H1 (cell line): Measurements from ENCODE around the gene IGFL3. TPM values are rescaled to one million over a fixed set of nuclear protein-coding genes. Genes with fewer than 3 reads are reported as not detected.

Experiments
- CTCF ChIA-PET: fragments of 300-600 bp; sonication (Branson Sonifier 250); formaldehyde crosslinking; loops from one replicate; lab custom pipeline; 2021; ENCODE audit not compliant: partially characterized antibody; lab: Charles Lee
- POLR2A ChIA-PET: fragments of 300-600 bp; sonication (Branson Sonifier 250); formaldehyde crosslinking; loops from one replicate; lab custom pipeline; 2021; ENCODE audit warnings: inconsistent platforms; ENCODE audit not compliant: partially characterized antibody; lab: Charles Lee
- DNase-seq, 2 experiments: peaks; one replicate each; pipeline versions ENCODE4 v3.0.0 to v3.0.0-alpha.2; 2010 to 2022; ENCODE audit warnings: low spot score in 2 of 2, low read depth in 1 of 2, mixed read lengths in 1 of 2
- FAIRE-seq: peaks from 2 replicates; lab custom pipeline; 2011; peaks lifted over from hg19 to GRCh38; lab: Jason Lieb, UNC
- H2AFZ ChIP-seq: 2 replicates; pipeline ENCODE4 v1.8.1; 2012; ENCODE audit warnings: low read length, inconsistent platforms
- H2AK5ac ChIP-seq: 2 replicates; pipeline ENCODE4 v1.6.1; 2013; ENCODE audit warnings: low read depth, low read length
- H2BK120ac ChIP-seq: replicated peaks from 2 replicates; pipeline ENCODE3; 2013; ENCODE audit warnings: low read depth, low read length, inconsistent platforms
- H2BK12ac ChIP-seq: 2 replicates; pipeline ENCODE4 v1.6.1; 2013; ENCODE audit warnings: low read depth, low read length
- H2BK15ac ChIP-seq: 2 replicates; pipeline ENCODE4 v1.6.1; 2013; ENCODE audit warnings: low read length
- H2BK20ac ChIP-seq: 2 replicates; pipeline ENCODE4 v1.6.1; 2013; ENCODE audit warnings: low read length
- H2BK5ac ChIP-seq: 2 replicates; pipeline ENCODE4 v1.6.1; 2013; ENCODE audit warnings: low read depth, low read length
- H3K14ac ChIP-seq: 2 replicates; pipeline ENCODE4 v1.6.1; 2013; ENCODE audit warnings: inconsistent platforms; ENCODE audit not compliant: insufficient read length
- H3K18ac ChIP-seq: 2 replicates; pipeline ENCODE4 v1.6.1; 2013; ENCODE audit warnings: low read length; ENCODE audit errors: extremely low read depth
- H3K23ac ChIP-seq: 2 replicates; pipeline ENCODE4 v1.6.1; 2013; ENCODE audit warnings: inconsistent platforms; ENCODE audit not compliant: insufficient read length
- H3K23me2 ChIP-seq: 2 replicates; pipeline ENCODE4 v1.6.1; 2013; ENCODE audit warnings: low read depth, low read length
- H3K27ac ChIP-seq: 2 replicates; pipeline ENCODE4 v1.6.1; 2011; ENCODE audit warnings: low read depth, low read length, inconsistent platforms
- H3K27me3 ChIP-seq, 4 experiments: replicated peaks in 1 of 4; 1 replicate in 1 of 4; 2 replicates in 3 of 4; pipeline versions ENCODE4 v1.6.1 to v1.8.1; 2011 to 2013; ENCODE audit warnings: low read length in 3 of 4, mild to moderate bottlenecking in 3 of 4, inconsistent platforms in 2 of 4, mixed read lengths in 2 of 4, moderate library complexity in 1 of 4; ENCODE audit not compliant: control insufficient read depth in 3 of 4, insufficient read depth in 3 of 4; ENCODE audit errors: extremely low read depth in 1 of 4
- H3K36me3 ChIP-seq, 4 experiments: 2 replicates each; pipeline versions ENCODE4 v1.6.1 to v1.8.1; 2011 to 2013; ENCODE audit warnings: mild to moderate bottlenecking in 4 of 4, low read length in 3 of 4, moderate library complexity in 2 of 4, control low read depth in 1 of 4, inconsistent platforms in 1 of 4; ENCODE audit not compliant: insufficient read depth in 4 of 4, control insufficient read depth in 2 of 4
- H3K4ac ChIP-seq: replicated peaks from 2 replicates; pipeline ENCODE3; 2013; ENCODE audit warnings: low read length, low read depth, mixed read lengths, inconsistent platforms; ENCODE audit not compliant: insufficient read length
- H3K4me1 ChIP-seq, 4 experiments: replicated peaks in 1 of 4; 1 replicate in 1 of 4; 2 replicates in 3 of 4; pipeline versions ENCODE4 v1.6.1 to v1.8.1; 2011 to 2013; ENCODE audit warnings: low read length in 3 of 4, inconsistent platforms in 2 of 4, mixed read lengths in 1 of 4; ENCODE audit not compliant: insufficient read depth in 4 of 4, control insufficient read depth in 3 of 4
- H3K4me2 ChIP-seq, 2 experiments: 2 replicates each; pipeline versions ENCODE4 v1.6.1 to v1.8.1; 2011 to 2013; ENCODE audit warnings: low read depth in 2 of 2, low read length in 2 of 2, control low read depth in 1 of 2, inconsistent platforms in 1 of 2, mild to moderate bottlenecking in 1 of 2; ENCODE audit not compliant: insufficient read depth in 1 of 2
- H3K4me3 ChIP-seq, 4 experiments: fragments of 200-600, 300-600 bp in 1 of 4; sonication (generic), shearing (Covaris generic), sonication (Bioruptor Twin) in 1 of 4; 2 replicates each; pipeline versions ENCODE4 v1.5.1 to v1.8.1; 2011 to 2016; ENCODE audit warnings: low read length in 4 of 4, low read depth in 3 of 4, control low read depth in 2 of 4, inconsistent platforms in 2 of 4, mild to moderate bottlenecking in 2 of 4, mixed read lengths in 1 of 4, moderate library complexity in 1 of 4; ENCODE audit not compliant: insufficient read depth in 2 of 4; ENCODE audit errors: extremely low read depth in 1 of 4
- H3K56ac ChIP-seq: replicated peaks from 2 replicates; pipeline ENCODE3; 2013; ENCODE audit warnings: low read depth, mild to moderate bottlenecking, mixed read lengths, low read length, inconsistent platforms; ENCODE audit not compliant: insufficient read length
- H3K79me1 ChIP-seq: 2 replicates; pipeline ENCODE4 v1.6.1; 2013; ENCODE audit warnings: low read depth, low read length, control low read depth
- H3K79me2 ChIP-seq, 2 experiments: 2 replicates each; pipeline versions ENCODE4 v1.6.1 to v1.8.1; 2012 to 2013; ENCODE audit warnings: low read length in 2 of 2, mild to moderate bottlenecking in 2 of 2, inconsistent platforms in 1 of 2; ENCODE audit not compliant: insufficient read depth in 2 of 2, control insufficient read depth in 1 of 2
- H3K9ac ChIP-seq, 4 experiments: replicated peaks in 1 of 4; 1 replicate in 1 of 4; 2 replicates in 3 of 4; pipeline versions ENCODE4 v1.6.1 to v1.8.1; 2011 to 2013; ENCODE audit warnings: low read depth in 3 of 4, low read length in 3 of 4, control low read depth in 2 of 4, mild to moderate bottlenecking in 2 of 4, moderate library complexity in 2 of 4, inconsistent platforms in 1 of 4; ENCODE audit errors: extremely low read depth in 1 of 4
- H3K9me3 ChIP-seq, 2 experiments: 2 replicates each; pipeline versions ENCODE4 v1.6.1 to v1.8.1; 2012 to 2013; ENCODE audit warnings: mild to moderate bottlenecking in 2 of 2, moderate library complexity in 2 of 2, control low read depth in 1 of 2, inconsistent platforms in 1 of 2, low read depth in 1 of 2, low read length in 1 of 2, mixed read lengths in 1 of 2; ENCODE audit not compliant: insufficient read depth in 2 of 2
- H4K20me1 ChIP-seq, 2 experiments: replicated peaks in 1 of 2; 2 replicates each; pipeline versions ENCODE3 to v1.8.1; 2011 to 2013; ENCODE audit warnings: inconsistent platforms in 2 of 2, low read length in 2 of 2, mild to moderate bottlenecking in 1 of 2; ENCODE audit not compliant: insufficient read depth in 2 of 2, control insufficient read depth in 1 of 2
- H4K5ac ChIP-seq: 2 replicates; pipeline ENCODE4 v1.6.1; 2013; ENCODE audit warnings: low read length, low read depth, mixed read lengths, inconsistent platforms; ENCODE audit not compliant: insufficient read length
- H4K8ac ChIP-seq: 2 replicates; pipeline ENCODE4 v1.8.0; 2013; ENCODE audit warnings: mild to moderate bottlenecking, moderate library complexity, low read length, inconsistent platforms; ENCODE audit not compliant: insufficient read depth; ENCODE audit errors: extremely low read depth
- H4K91ac ChIP-seq: replicated peaks from 2 replicates; pipeline ENCODE3; 2013; ENCODE audit warnings: low read length, mixed read lengths, inconsistent platforms; ENCODE audit not compliant: insufficient read length
- BACH1 ChIP-seq: IDR thresholded peaks from 2 replicates; pipeline ENCODE4 v1.6.1; 2012; ENCODE audit warnings: low read length, improper control_type of control experiment
- GABPA ChIP-seq: IDR thresholded peaks from 2 replicates; pipeline ENCODE4 v1.6.1; 2011; ENCODE audit warnings: mild to moderate bottlenecking, low read length, moderate library complexity, borderline replicate concordance; ENCODE audit not compliant: insufficient read depth
- HDAC6 ChIP-seq: IDR thresholded peaks from one replicate; pipeline ENCODE4 v1.7.1; 2012; ENCODE audit warnings: low read depth, mild to moderate bottlenecking, inconsistent platforms, low read length, moderate library complexity
- KDM1A ChIP-seq: fragments of 200-600, 300-600 bp; sonication (generic); IDR thresholded peaks from 2 replicates; pipeline ENCODE4 v1.7.1; 2016; ENCODE audit warnings: mild to moderate bottlenecking, low read length, borderline replicate concordance
- MAX ChIP-seq: IDR thresholded peaks from 2 replicates; pipeline ENCODE4 v1.6.1; 2012; ENCODE audit warnings: inconsistent platforms
- USF2 ChIP-seq: IDR thresholded peaks from 2 replicates; pipeline ENCODE4 v1.6.1; 2011; ENCODE audit warnings: low read length, improper control_type of control experiment
- WGBS, 2 experiments: shearing (Covaris generic) in 1 of 2; methylation state at CpG; one replicate each; pipeline versions ENCODE4 v1.1.6 to v1.1.7; 2013 to 2015; ENCODE audit warnings: low lambda C conversion rate in 2 of 2, mixed read lengths in 2 of 2, inconsistent platforms in 1 of 2, low coverage in 1 of 2, missing lambda C conversion rate in 1 of 2; ENCODE audit not compliant: insufficient replicate concordance in 2 of 2, insufficient coverage in 1 of 2, insufficient read length in 1 of 2; ENCODE audit errors: extremely low coverage in 1 of 2, missing lambda C conversion rate in 1 of 2; 5-methylcytosine and 5-hydroxymethylcytosine counted together
- polyA plus RNA-seq, 7 experiments: library from polyadenylated mRNA; depleted of rRNA in 3 of 7; stranded (reverse) in 5 of 7; unstranded in 2 of 7; fragments of >200 nt in 5 of 7; fragments of 200-250 nt in 2 of 7; gene quantifications; 1 replicate in 5 of 7; 2 replicates in 1 of 7; 4 replicates in 1 of 7; pipeline versions ENCODE4 v1.2.1 to v1.2.3, GENCODE V29; 2011 to 2013; ENCODE audit warnings: missing spikeins in 2 of 7, mixed read lengths in 2 of 7
- total RNA-seq: library from RNA; stranded (reverse); fragmentation: NEBNext Ultra II Directional; extraction: Animal tissue kit (Norgen Biotek cat#: 25700); gene quantifications from 2 replicates; pipeline ENCODE4 v1.2.1, GENCODE V29; 2021

The IGFL3 gene
- total and polyA plus RNA-seq, 2 of the 8 experiments (the other 6 are each of a cell fraction or from before 2014, with no cell fraction given): 0.12 TPM; not detected in 1

GRCh38 chr19:46080561-46080960 lies 43.9 kb downstream of the IGFL3 start:
- H3K9ac ChIP-seq: no peak overlapping the region
- POLR2A ChIA-PET: interaction anchor here (0.6 kb wide), 1 partner anchor 60 kb away, joined by 3 read pairs; no protein-coding TSS in a partner anchor
- no peak for DNase-seq
- H2AFZ ChIP-seq: no peak overlapping the region
- H3K79me1 ChIP-seq: no peaks in the 10 kb centered on the region
- H3K4me3 ChIP-seq: no peak overlapping the region
- H4K20me1 ChIP-seq: no peaks in the 10 kb centered on the region
- H2BK5ac ChIP-seq: no peak overlapping the region
- no peak overlapping the region for H2BK15ac ChIP-seq
- H3K23ac ChIP-seq: no peak overlapping the region
- H4K8ac ChIP-seq: no peak overlapping the region
- no peak for FAIRE-seq
- no peak overlapping the region for H3K4ac ChIP-seq
- H3K79me2 ChIP-seq: no peaks in the 10 kb centered on the region
- H3K36me3 ChIP-seq: no peaks in the 10 kb centered on the region
- 0 out of 2 replicates have a peak overlapping the region, but pooled peaks have one; percentile 63 for H2BK20ac ChIP-seq
- no peak overlapping the region for H3K4me2 ChIP-seq
- H3K27ac ChIP-seq: no peak overlapping the region
- H3K14ac ChIP-seq: no peak overlapping the region
- no peak overlapping the region for H4K5ac ChIP-seq
- H3K56ac ChIP-seq: no peak overlapping the region
- peaks cover 0 to 3% (median 3%) of the 10 kb centered on the region in 4 experiments; a peak in 3 of 7 replicates for H3K4me1 ChIP-seq
- peaks cover 2 to 17% (median 11%) of the 10 kb centered on the region in 4 experiments for H3K27me3 ChIP-seq
- peaks cover 7% of the 10 kb centered on the region; the same call in 1 of the 2 replicates for H3K23me2 ChIP-seq
- CTCF ChIA-PET: interaction anchor here (0.8 to 8.0 kb wide), 12 partner anchors 25 to 436 kb away, joined by 3 to 365 read pairs (median 14); partner anchors contain the start of genes PGLYRP1 and PPP5C
- H3K9me3 ChIP-seq: peaks cover 4 to 6% of the 10 kb centered on the region in 2 experiments; a peak in 2 of 4 replicates
- H4K91ac ChIP-seq: no peak overlapping the region
- H2BK120ac ChIP-seq: no peak overlapping the region
- H2BK12ac ChIP-seq: no peak overlapping the region; the same call in 1 of the 2 replicates
- 94% methylated on average over 3 of the region's 3 CpGs; no CpG with 5 or more reads in 1 of the 2 experiments for WGBS, 2 experiments
- no peak overlapping the region for H3K18ac ChIP-seq
- no peak overlapping the region for H2AK5ac ChIP-seq
- TF ChIP-seq GABPA (no peak), HDAC6 (no peak), BACH1 (no peak), MAX (no peak), KDM1A (no peak), USF2 (no peak)
